Astrocyte of the spinal cord (primary cell): ENCODE results near the gene HECTD3.

Source experiments
- DNase-seq: peaks from one replicate; pipeline ENCODE4 v3.0.0; 2011; ENCODE audit warnings: low read depth, low spot score
- H3K4me3 ChIP-seq: 2 replicates; pipeline ENCODE4 v1.5.1; 2011; ENCODE audit warnings: low read depth, mild to moderate bottlenecking, low read length, moderate library complexity
- in situ Hi-C: cut with HindIII; loops from 2 replicates; pipeline ENCODE4 v1.10.0; 2017; ENCODE audit warnings: low sequenced_read_pairs
- TF ChIP-seq, protein P1 (sequence below): IDR thresholded peaks from 2 replicates; pipeline ENCODE4 v1.5.1; 2012; ENCODE audit warnings: low read depth, mild to moderate bottlenecking, low read length, inconsistent platforms

The HECTD3 gene

DNA sequence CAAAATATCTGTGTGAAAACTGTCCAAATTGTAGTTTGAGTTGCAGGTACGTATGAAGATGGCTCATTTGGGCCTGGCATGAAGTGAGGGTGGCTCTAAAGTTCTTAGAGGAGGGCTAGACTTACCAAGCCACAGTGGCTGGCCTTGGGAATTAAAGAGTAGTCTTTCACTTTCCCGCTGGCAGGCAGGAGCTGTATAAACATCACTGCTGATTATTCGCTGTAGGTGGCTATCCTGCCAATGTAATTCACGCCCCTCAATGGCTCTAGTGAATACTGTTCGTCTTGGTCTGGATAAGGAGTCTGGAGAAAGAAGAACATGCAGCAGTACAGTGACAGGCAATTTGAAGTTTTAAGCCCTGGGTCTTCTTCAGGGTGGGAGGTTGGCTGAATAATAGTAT is 32.0 kb upstream of the HECTD3 start:
- no peak for DNase-seq
- H3K4me3 ChIP-seq = no peak overlapping the region
- TF ChIP-seq, protein P1, sequence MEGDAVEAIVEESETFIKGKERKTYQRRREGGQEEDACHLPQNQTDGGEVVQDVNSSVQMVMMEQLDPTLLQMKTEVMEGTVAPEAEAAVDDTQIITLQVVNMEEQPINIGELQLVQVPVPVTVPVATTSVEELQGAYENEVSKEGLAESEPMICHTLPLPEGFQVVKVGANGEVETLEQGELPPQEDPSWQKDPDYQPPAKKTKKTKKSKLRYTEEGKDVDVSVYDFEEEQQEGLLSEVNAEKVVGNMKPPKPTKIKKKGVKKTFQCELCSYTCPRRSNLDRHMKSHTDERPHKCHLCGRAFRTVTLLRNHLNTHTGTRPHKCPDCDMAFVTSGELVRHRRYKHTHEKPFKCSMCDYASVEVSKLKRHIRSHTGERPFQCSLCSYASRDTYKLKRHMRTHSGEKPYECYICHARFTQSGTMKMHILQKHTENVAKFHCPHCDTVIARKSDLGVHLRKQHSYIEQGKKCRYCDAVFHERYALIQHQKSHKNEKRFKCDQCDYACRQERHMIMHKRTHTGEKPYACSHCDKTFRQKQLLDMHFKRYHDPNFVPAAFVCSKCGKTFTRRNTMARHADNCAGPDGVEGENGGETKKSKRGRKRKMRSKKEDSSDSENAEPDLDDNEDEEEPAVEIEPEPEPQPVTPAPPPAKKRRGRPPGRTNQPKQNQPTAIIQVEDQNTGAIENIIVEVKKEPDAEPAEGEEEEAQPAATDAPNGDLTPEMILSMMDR = no peak
- in situ Hi-C loops = no loop called here

DNA sequence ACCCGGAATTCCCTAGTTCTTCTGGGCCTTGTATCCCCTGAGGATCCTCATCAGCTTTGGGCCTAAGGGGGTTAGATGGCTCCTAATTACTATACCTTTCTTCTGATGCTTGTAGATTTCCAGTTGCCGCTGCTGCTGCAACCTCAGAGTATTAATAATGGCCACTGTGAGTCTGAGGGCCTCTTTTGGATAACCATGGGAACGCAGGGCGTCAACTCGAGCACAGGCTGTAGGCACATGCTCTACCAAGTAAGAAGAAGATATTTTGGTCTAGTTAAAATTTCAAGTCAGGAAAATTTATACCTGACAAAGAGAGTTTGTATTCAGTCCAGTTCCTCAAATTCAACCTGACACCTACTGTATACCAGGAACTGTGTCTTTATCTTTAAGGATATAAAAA is 29.2 kb upstream of the HECTD3 start:
- TF ChIP-seq, protein P1 = no peak
- DNase-seq = no peak
- in situ Hi-C loops = no loop called here
- H3K4me3 ChIP-seq = no peak overlapping the region

DNA sequence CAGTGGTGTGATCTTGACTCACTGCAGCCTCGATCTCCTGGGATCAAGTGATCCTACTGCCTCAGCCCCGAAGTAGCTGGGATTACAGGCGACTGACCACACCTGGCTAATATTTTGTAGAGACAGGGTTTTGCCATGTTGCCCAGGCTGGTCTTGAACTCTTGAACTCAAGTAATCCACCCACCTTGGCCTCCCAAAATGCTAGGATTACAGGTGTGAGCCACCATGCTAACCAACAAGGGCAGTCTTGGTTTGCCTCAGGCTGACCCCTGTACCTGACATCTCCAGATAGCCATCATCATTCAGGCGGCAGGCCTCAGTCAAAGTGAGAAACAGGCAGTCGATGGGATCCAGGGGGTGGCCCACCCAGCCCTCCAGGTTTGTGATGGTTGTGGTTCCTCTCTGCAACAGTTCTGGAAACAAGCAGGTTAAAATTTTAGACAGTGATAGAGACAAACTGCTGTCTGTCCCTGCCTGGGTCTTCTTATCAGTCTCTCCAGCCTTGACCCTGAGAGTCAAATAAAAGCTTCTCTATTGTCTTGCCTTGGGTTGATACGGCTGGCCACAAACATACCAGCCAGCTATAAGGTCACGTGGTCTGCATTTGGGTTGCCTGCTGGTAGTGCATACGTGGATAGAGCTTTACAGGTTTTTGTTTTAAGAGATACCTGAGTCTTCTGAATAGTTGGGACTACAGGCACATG is 27.7 kb upstream of the HECTD3 start:
- in situ Hi-C loops = no loop called here
- no peak for DNase-seq
- TF ChIP-seq, protein P1 = no peak
- no peak overlapping the region for H3K4me3 ChIP-seq

DNA sequence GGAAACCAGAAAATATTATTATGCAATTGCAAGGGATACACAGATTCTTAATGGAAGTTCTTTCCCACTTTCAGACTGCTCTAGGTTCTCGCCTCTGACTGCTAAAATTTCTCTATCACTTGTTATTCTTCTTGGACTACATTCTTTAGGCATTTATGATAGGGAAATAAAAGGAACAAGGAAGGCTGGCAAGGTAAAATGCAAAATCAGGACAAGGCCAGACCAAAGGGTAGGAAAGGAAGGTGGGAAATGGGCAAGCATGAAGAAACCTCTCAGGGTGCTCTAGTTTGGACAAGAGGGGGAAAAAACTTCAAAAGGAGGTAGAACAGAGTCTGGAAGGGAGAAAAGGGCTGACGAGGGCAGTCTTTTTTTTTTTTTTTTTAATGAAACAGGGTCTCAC is 27.1 kb upstream of the HECTD3 start:
- DNase-seq = no peak
- in situ Hi-C loops = no loop called here
- TF ChIP-seq, protein P1 = no peak
- H3K4me3 ChIP-seq = no peak overlapping the region

DNA sequence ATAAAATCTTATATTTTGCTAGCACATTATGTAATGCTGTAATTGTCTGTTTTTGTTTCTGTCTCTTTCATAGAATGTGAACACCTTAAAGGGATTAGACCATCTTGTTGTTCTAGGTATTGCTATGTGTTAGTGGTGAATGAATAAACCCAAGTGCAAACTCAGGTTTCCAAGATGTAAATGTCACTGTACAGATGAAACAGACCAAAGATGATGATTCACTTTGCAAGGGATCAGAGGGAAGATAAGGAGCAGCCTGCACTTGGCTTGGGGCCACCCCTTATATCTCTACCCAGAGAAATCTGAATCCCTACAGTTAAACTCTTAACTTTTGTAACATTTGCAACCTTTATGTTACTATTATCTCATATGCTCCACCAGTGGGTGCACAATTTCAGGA is 26.3 kb upstream of the HECTD3 start:
- TF ChIP-seq, protein P1 = no peak
- in situ Hi-C loops = no loop called here
- no peak for DNase-seq
- H3K4me3 ChIP-seq = no peak overlapping the region

DNA sequence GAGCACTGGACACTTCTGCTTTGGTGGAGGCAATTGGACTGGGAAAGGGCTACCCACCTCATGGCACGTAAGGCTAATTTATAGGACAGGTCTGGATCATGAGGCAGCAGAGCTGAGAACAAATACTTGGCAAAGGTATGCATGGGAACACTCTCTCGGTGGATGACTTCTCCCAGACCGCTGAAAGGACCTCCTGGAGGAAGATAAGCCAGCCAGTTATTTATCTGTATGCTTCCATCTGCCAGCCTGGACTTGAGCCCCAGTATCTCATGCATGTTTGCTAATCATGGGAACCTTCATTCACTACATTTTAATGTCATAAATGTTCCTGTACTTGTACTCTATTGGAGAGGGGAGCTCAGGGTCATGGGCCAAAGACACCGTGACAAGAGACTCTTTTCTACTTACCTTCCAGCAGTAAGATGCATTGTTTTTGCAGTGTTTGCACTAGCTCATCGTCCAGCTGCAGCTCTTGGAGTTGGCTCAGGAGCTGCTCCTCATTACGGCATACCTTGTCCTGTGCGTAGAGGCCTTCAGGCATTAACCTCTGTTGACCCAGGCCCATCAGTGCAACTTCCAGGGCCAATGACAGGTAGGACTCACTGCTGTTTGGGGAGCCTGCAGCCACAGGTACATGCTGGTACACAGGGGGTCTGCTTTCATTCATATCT is 24.6 kb upstream of the HECTD3 start:
- no peak overlapping the region for H3K4me3 ChIP-seq
- DNase-seq = no peak
- in situ Hi-C loops = no loop called here
- TF ChIP-seq, protein P1 = no peak
